PC-3 (cell line): ENCODE measurements around the gene TOMM40. TPM values are rescaled to one million over a fixed set of nuclear protein-coding genes. Genes with fewer than 3 reads are reported as not detected.
A peak's percentile ranks its signal among the peaks of the same experiment; 100 is the strongest.

ENCODE experiments used
- ATAC-seq: fragments of 200-7000 bp; cut with Tn5 transposase; 2 replicates; pipeline ENCODE4 v1.9.1; 2020; ENCODE audit warnings: mild to moderate bottlenecking, moderate library complexity
- BruUV-seq: library from RNA; stranded (reverse); fragments of 400-500 nt; replicated peaks from 2 replicates; lab custom pipeline; 2021; lab: Mats Ljungman, UMichigan
- CTCF ChIA-PET: fragments of 300-600 bp; sonication (Branson Sonifier 250); formaldehyde crosslinking; loops from one replicate; lab custom pipeline; 2022; ENCODE audit warnings: antibody characterized with exemption; lab: Charles Lee
- POLR2A ChIA-PET: fragments of 300-600 bp; sonication (Branson Sonifier 250); formaldehyde crosslinking; loops from one replicate; lab custom pipeline; 2022; ENCODE audit warnings: antibody characterized with exemption; ENCODE audit not compliant: unreplicated experiment; lab: Charles Lee
- DNase-seq: peaks from one replicate; pipeline ENCODE4 v3.0.0-alpha.2; 2015
- H2AFZ ChIP-seq: fragments of 300-600 bp; sonication (generic); 2 replicates; pipeline ENCODE4 v1.6.0; 2016; ENCODE audit warnings: antibody characterized with exemption, low read length
- H3F3A ChIP-seq: fragments of 300-600 bp; sonication (generic); one replicate; pipeline ENCODE4 v1.6.0; 2017; ENCODE audit warnings: antibody characterized with exemption, low read length, control low read depth, mild to moderate bottlenecking; ENCODE audit not compliant: unreplicated experiment
- H3K27ac ChIP-seq: fragments of 300-600 bp; sonication (generic); 2 replicates; pipeline ENCODE4 v1.5.1; 2016; ENCODE audit warnings: mild to moderate bottlenecking, low read length
- H3K27me3 ChIP-seq: fragments of 300-600 bp; sonication (generic); 2 replicates; pipeline ENCODE4 v1.6.1; 2016; ENCODE audit warnings: low read length, mixed read lengths
- H3K36me3 ChIP-seq: fragments of 300-600 bp; sonication (generic); 2 replicates; pipeline ENCODE4 v1.6.1; 2016; ENCODE audit warnings: low read depth, mixed run types, low read length, mixed read lengths
- H3K4me1 ChIP-seq: fragments of 300-600 bp; sonication (generic); 2 replicates; pipeline ENCODE4 v1.5.1; 2016; ENCODE audit warnings: low read length; ENCODE audit not compliant: insufficient read depth
- H3K4me2 ChIP-seq: fragments of 300-600 bp; sonication (generic); 2 replicates; pipeline ENCODE4 v1.6.0; 2016; ENCODE audit warnings: low read length
- H3K4me3 ChIP-seq: fragments of 300-600 bp; sonication (generic); 2 replicates; pipeline ENCODE4 v1.5.1; 2016; ENCODE audit warnings: mild to moderate bottlenecking, low read length, mixed read lengths
- H3K79me2 ChIP-seq: fragments of 300-600 bp; sonication (generic); 2 replicates; pipeline ENCODE4 v1.6.1; 2017; ENCODE audit warnings: low read length, mixed read lengths
- H3K9ac ChIP-seq: fragments of 300-600 bp; sonication (generic); 2 replicates; pipeline ENCODE4 v1.6.0; 2016; ENCODE audit warnings: mild to moderate bottlenecking, low read length
- H3K9me2 ChIP-seq: fragments of 300-600 bp; sonication (generic); replicated peaks from 2 replicates; pipeline ENCODE4 v1.6.1; 2016; ENCODE audit warnings: mixed run types, low read length, mixed read lengths
- H3K9me3 ChIP-seq: fragments of 300-600 bp; sonication (generic); 2 replicates; pipeline ENCODE4 v1.6.1; 2016; ENCODE audit warnings: low read length, mixed read lengths
- H4K20me1 ChIP-seq: fragments of 300-600 bp; sonication (generic); 2 replicates; pipeline ENCODE4 v1.6.1; 2016; ENCODE audit warnings: low read length, mixed read lengths
- EZH2 ChIP-seq: fragments of 300-600 bp; sonication (generic); IDR thresholded peaks from one replicate; pipeline ENCODE4 v1.6.1; 2017; ENCODE audit warnings: antibody characterized with exemption, mild to moderate bottlenecking, low read length; ENCODE audit not compliant: unreplicated experiment
- EZH2phosphoT487 ChIP-seq: fragments of 300-600 bp; sonication (generic); IDR thresholded peaks from 2 replicates; pipeline ENCODE4 v1.6.1; 2018; ENCODE audit warnings: mild to moderate bottlenecking, antibody characterized with exemption, low read length, borderline replicate concordance
- intact Hi-C: fragments of 100-400 bp; cut with micrococcal nuclease; formaldehyde crosslinking; loops from 2 replicates; pipeline ENCODE4 v1.9.0; 2023
- total RNA-seq: library from RNA; depleted of rRNA; stranded (reverse); fragments of >200 nt; gene quantifications from 2 replicates; pipeline ENCODE4 v1.2.3, GENCODE V29; 2014
- TF ChIP-seq, protein P1 (sequence below): fragments of 300-600 bp; sonication (generic); conservative IDR thresholded peaks from 2 replicates; pipeline ENCODE4 v1.5.1; 2017; ENCODE audit warnings: antibody characterized with exemption, low read depth, mild to moderate bottlenecking, low read length

The TOMM40 gene
- total RNA-seq, 1 experiment from 2014 or later = 190 TPM

DNA sequence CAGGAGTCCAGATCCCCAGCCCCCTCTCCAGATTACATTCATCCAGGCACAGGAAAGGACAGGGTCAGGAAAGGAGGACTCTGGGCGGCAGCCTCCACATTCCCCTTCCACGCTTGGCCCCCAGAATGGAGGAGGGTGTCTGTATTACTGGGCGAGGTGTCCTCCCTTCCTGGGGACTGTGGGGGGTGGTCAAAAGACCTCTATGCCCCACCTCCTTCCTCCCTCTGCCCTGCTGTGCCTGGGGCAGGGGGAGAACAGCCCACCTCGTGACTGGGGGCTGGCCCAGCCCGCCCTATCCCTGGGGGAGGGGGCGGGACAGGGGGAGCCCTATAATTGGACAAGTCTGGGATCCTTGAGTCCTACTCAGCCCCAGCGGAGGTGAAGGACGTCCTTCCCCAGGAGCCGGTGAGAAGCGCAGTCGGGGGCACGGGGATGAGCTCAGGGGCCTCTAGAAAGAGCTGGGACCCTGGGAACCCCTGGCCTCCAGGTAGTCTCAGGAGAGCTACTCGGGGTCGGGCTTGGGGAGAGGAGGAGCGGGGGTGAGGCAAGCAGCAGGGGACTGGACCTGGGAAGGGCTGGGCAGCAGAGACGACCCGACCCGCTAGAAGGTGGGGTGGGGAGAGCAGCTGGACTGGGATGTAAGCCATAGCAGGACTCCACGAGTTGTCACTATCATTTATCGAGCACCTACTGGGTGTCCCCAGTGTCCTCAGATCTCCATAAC, 14.5 kb downstream of the TOMM40 start, which contains the start of gene APOE:
Gene APOE, plus strand, starts transcription at position 360 of the 724 bp plus-strand sequence. CDS start 829 bp downstream, outside the sequence.
- peak; percentile 5; the same call in 1 of the 2 replicates for ATAC-seq
- peak within 1 kb of the TSS; percentile 30; the same call in 1 of the 2 replicates for H3K4me3 ChIP-seq

DNA sequence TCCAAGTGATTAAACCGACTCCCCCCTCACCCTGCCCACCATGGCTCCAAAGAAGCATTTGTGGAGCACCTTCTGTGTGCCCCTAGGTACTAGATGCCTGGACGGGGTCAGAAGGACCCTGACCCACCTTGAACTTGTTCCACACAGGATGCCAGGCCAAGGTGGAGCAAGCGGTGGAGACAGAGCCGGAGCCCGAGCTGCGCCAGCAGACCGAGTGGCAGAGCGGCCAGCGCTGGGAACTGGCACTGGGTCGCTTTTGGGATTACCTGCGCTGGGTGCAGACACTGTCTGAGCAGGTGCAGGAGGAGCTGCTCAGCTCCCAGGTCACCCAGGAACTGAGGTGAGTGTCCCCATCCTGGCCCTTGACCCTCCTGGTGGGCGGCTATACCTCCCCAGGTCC, 16.6 kb downstream of the TOMM40 start:
- BruUV-seq = no TSS peak
- Histone ChIP-seq H3K4me3 (no peak overlapping the region), H3K9ac (no peak overlapping the region), H3K9me3 (no peaks in the 10 kb centered on the region), H3K27ac (no peak overlapping the region), H3F3A (no peaks in the 10 kb centered on the region), H3K4me2 (no peak overlapping the region), H4K20me1 (no peaks in the 10 kb centered on the region), H3K4me1 (peaks cover 10% of the 10 kb centered on the region), H2AFZ (no peak overlapping the region), H3K9me2 (no peaks in the 10 kb centered on the region), H3K79me2 (no peaks in the 10 kb centered on the region), H3K36me3 (no peaks in the 10 kb centered on the region), H3K27me3 (no peaks in the 10 kb centered on the region)
- TF ChIP-seq, protein P1, sequence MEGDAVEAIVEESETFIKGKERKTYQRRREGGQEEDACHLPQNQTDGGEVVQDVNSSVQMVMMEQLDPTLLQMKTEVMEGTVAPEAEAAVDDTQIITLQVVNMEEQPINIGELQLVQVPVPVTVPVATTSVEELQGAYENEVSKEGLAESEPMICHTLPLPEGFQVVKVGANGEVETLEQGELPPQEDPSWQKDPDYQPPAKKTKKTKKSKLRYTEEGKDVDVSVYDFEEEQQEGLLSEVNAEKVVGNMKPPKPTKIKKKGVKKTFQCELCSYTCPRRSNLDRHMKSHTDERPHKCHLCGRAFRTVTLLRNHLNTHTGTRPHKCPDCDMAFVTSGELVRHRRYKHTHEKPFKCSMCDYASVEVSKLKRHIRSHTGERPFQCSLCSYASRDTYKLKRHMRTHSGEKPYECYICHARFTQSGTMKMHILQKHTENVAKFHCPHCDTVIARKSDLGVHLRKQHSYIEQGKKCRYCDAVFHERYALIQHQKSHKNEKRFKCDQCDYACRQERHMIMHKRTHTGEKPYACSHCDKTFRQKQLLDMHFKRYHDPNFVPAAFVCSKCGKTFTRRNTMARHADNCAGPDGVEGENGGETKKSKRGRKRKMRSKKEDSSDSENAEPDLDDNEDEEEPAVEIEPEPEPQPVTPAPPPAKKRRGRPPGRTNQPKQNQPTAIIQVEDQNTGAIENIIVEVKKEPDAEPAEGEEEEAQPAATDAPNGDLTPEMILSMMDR = no peak
- TF ChIP-seq EZH2 = no peak
- TF ChIP-seq EZH2phosphoT487 = no peak
- ChIA-PET POLR2A (interaction anchor here (0.6 kb wide), 1 partner anchor 267 kb away, joined by 5 read pairs; no protein-coding TSS in a partner anchor), CTCF (no interaction called here)
- ATAC-seq = no peak
- intact Hi-C loops = no loop called here
- DNase-seq = no peak

More for the DNA sequence above, 14.5 kb downstream of the TOMM40 start, which contains the start of gene APOE:
- no peaks in the 10 kb centered on the region for H4K20me1 ChIP-seq
- no peak for DNase-seq
- no peaks in the 10 kb centered on the region for H3K9me3 ChIP-seq
- H3K27me3 ChIP-seq = no peaks in the 10 kb centered on the region
- H3K4me2 ChIP-seq = peak within 1 kb of the TSS; percentile 69
- no peaks in the 10 kb centered on the region for H3K9me2 ChIP-seq
- BruUV-seq = no TSS peak
- H3F3A ChIP-seq = no peaks in the 10 kb centered on the region
- no peak within 1 kb of the TSS for H3K9ac ChIP-seq
- TF ChIP-seq EZH2 (no peak), EZH2phosphoT487 (no peak)
- TF ChIP-seq, protein P1 = no peak
- intact Hi-C loops = no loop called here
- ChIA-PET POLR2A (interaction anchor here (0.6 to 0.9 kb wide), 3 partner anchors 10 to 828 kb away, joined by 3 to 7 read pairs (median 3); no protein-coding TSS in a partner anchor), CTCF (interaction anchor here (0.7 kb wide), 1 partner anchor 1308 kb away, joined by 6 read pairs; no protein-coding TSS in a partner anchor)
- no peak within 1 kb of the TSS for H2AFZ ChIP-seq
- H3K4me1 ChIP-seq = no peaks in the 10 kb centered on the region
- H3K79me2 ChIP-seq = no peaks in the 10 kb centered on the region
- no peaks in the 10 kb centered on the region for H3K36me3 ChIP-seq
- no peak within 1 kb of the TSS for H3K27ac ChIP-seq
